Stimulated activated naive CD4-positive, alpha-beta T cell treated with Interleukin-2 at 50 U/mL for 16 hours (primary cell): Measurements from ENCODE around the gene DDN.

ENCODE experiments used
- DNase-seq: peaks from one replicate; lab custom pipeline; 2025; lab: John Stamatoyannopoulos, UW

Gene DDN

GRCh38 chr12:48966177-48966895 lies 32.8 kb downstream of the DDN start:
- no peak for DNase-seq

GRCh38 chr12:48965298-48965838 lies 33.8 kb downstream of the DDN start:
- no peak for DNase-seq

- no peak for DNase-seq
These were observed 37.4 kb downstream of the DDN start for GRCh38 chr12:48961801-48962200.

- DNase-seq, result no peak
These were observed 37.8 kb downstream of the DDN start for GRCh38 chr12:48961331-48961730.

GRCh38 chr12:48960834-48961233 lies 38.3 kb downstream of the DDN start:
- DNase-seq, result no peak

GRCh38 chr12:48958049-48958388 lies 41.2 kb downstream of the DDN start:
- no peak for DNase-seq

GRCh38 chr12:48957141-48958048 lies 41.8 kb downstream of the DDN start, which contains the start of gene ARF3:
Gene ARF3 (minus strand): TSS chr12:48957487. CDS start chr12:48941095, 16,392 bp downstream.
- peak; percentile 87 for DNase-seq

- no peak for DNase-seq
These were observed 42.7 kb downstream of the DDN start for GRCh38 chr12:48956279-48957140.

- DNase-seq, result no peak
These were observed 44.2 kb downstream of the DDN start for GRCh38 chr12:48954841-48955501.

GRCh38 chr12:48954061-48954460 lies 45.1 kb downstream of the DDN start:
- no peak for DNase-seq

GRCh38 chr12:48952691-48953090 lies 46.5 kb downstream of the DDN start:
- no peak for DNase-seq

GRCh38 chr12:48947727-48948126 lies 51.4 kb downstream of the DDN start:
- DNase-seq, result no peak

GRCh38 chr12:48946943-48947342 lies 52.2 kb downstream of the DDN start:
- no peak for DNase-seq

GRCh38 chr12:48946205-48946604 lies 53.0 kb downstream of the DDN start:
- DNase-seq, result no peak
